Neural crest cell (in vitro differentiated cells): ENCODE data around the gene KDM1B. TPM values are rescaled to one million over a fixed set of nuclear protein-coding genes. Genes with fewer than 3 reads are reported as not detected.

Source experiments
- DNase-seq: peaks from one replicate; pipeline ENCODE4 v3.0.0; 2021; ENCODE audit warnings: low read depth, mixed read lengths, low spot score
- H3K27ac Mint-ChIP-seq: one replicate; pipeline ENCODE4 v1.8.0; 2021; ENCODE audit warnings: mild to moderate bottlenecking, mixed read lengths; ENCODE audit not compliant: unreplicated experiment
- H3K27me3 Mint-ChIP-seq: 2 replicates; pipeline ENCODE4 v1.8.0; 2021; ENCODE audit warnings: low read depth, mild to moderate bottlenecking, mixed read lengths
- H3K36me3 Mint-ChIP-seq: 2 replicates; pipeline ENCODE4 v1.8.0; 2021; ENCODE audit warnings: low read depth, mild to moderate bottlenecking, mixed read lengths
- H3K4me1 Mint-ChIP-seq: 2 replicates; pipeline ENCODE4 v1.8.0; 2021; ENCODE audit warnings: mixed read lengths
- H3K4me3 Mint-ChIP-seq: one replicate; pipeline ENCODE4 v1.8.0; 2021; ENCODE audit warnings: mild to moderate bottlenecking, mixed read lengths
- H3K9me3 Mint-ChIP-seq: 2 replicates; pipeline ENCODE4 v1.8.0; 2021; ENCODE audit warnings: mixed read lengths
- total RNA-seq: library from RNA; stranded (reverse); gene quantifications from 2 replicates; pipeline ENCODE4 v1.2.1, GENCODE V29; 2021
- TF ChIP-seq, protein P1 (sequence below): fragments of 200-600 bp; sonication (generic); conservative IDR thresholded peaks from 2 replicates; pipeline ENCODE4 v1.5.0; 2021; ENCODE audit warnings: antibody characterized with exemption, mild to moderate bottlenecking

Gene KDM1B
- total RNA-seq, 1 donor from 2014 or later: 21.6 TPM

DNA sequence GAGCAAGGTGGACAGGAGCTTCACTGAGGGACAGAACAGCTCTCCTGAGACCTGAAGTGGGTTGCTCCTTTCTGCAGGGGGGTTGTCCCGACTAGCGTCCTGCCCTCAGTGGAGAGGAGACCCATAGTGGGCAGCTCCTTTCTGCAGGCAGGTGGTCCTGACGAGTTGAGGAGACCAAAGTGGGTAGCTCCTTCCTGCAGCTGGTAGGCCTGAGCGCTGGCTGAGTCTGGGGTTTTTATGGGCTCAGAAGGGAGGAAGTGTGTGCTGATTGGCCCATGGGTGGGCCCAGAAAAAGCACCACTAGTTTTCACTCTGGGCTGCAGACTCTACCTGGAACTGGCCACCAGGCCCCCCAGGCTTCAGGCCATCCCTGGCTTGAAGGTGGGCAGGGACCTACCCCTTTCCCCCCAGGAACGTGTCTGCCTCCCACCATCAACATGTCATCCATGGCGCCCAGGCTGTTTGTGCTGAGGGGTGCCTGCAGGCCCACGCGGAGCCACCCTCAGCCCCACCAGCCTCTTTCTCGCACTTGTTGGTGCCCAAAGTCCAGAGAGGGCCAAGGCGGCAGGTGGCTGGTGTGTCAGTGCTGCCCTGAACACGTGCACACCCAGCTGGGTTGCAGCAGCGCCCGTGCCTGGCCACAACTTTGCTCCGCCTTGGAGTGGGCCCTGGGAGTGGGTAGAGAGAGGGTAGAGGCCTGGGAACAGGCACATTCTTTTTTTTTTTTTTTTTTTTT, 110.7 kb downstream of the KDM1B start:
- no peak for DNase-seq
- H3K27ac Mint-ChIP-seq: peak overlapping the region; percentile 40

DNA sequence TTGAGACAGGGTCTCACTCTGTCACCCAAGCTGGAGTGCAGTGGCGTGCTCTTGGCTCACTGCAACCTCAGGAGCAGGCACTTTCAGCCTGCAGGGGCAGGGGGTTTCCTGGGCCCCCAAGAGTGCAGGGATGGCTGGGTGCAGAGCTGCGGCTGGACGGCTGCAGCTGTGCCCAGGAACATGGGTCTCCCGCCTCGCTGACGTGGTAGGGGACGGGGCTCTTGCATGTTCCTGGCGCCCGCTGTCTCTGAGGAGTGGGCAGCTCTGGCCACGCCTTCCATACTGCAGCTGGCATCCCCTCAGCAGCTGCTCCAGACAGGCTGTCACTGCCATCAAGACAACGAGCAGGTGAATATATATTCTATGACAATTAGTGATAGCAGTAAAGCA, 111.3 kb downstream of the KDM1B start:
- Mint-ChIP-seq H3K9me3 (no peaks in the 10 kb centered on the region), H3K27me3 (no peaks in the 10 kb centered on the region), H3K4me1 (peaks cover 31% of the 10 kb centered on the region), H3K4me3 (no peak overlapping the region), H3K36me3 (peaks cover 10% of the 10 kb centered on the region), H3K27ac (no peak overlapping the region)
- TF ChIP-seq, protein P1, sequence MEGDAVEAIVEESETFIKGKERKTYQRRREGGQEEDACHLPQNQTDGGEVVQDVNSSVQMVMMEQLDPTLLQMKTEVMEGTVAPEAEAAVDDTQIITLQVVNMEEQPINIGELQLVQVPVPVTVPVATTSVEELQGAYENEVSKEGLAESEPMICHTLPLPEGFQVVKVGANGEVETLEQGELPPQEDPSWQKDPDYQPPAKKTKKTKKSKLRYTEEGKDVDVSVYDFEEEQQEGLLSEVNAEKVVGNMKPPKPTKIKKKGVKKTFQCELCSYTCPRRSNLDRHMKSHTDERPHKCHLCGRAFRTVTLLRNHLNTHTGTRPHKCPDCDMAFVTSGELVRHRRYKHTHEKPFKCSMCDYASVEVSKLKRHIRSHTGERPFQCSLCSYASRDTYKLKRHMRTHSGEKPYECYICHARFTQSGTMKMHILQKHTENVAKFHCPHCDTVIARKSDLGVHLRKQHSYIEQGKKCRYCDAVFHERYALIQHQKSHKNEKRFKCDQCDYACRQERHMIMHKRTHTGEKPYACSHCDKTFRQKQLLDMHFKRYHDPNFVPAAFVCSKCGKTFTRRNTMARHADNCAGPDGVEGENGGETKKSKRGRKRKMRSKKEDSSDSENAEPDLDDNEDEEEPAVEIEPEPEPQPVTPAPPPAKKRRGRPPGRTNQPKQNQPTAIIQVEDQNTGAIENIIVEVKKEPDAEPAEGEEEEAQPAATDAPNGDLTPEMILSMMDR: no peak
- DNase-seq: no peak

More for the DNA sequence above, 110.7 kb downstream of the KDM1B start:
- Mint-ChIP-seq H3K9me3 (no peaks in the 10 kb centered on the region), H3K4me1 (peaks cover 36% of the 10 kb centered on the region), H3K36me3 (peaks cover 10% of the 10 kb centered on the region), H3K4me3 (peak overlapping the region; percentile 95), H3K27me3 (no peaks in the 10 kb centered on the region)
- TF ChIP-seq, protein P1: no peak

DNA sequence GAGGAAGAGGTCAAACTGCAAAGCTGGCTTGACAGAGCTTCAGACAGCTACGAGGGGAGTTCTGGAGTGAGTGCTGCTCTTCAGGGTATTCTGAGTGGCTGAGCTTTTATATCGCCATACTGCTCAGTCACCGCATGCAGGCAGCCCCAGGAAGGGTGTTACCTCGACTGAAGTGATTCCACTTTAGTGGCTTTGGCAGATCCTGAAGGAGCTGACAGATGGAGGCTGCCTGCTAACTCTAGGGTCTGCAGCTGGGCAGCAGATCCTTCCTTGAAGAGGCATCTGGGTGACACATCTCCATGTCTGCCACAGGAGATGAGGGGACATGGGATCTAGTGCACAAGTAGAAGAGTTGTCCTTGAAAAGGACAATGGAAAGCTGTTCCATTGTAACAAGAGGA, 112.8 kb downstream of the KDM1B start:
- Mint-ChIP-seq H3K36me3 (no peaks in the 10 kb centered on the region), H3K4me3 (no peak overlapping the region), H3K27ac (no peak overlapping the region), H3K4me1 (peaks cover 16% of the 10 kb centered on the region), H3K9me3 (no peaks in the 10 kb centered on the region), H3K27me3 (peaks cover 2% of the 10 kb centered on the region)
- DNase-seq: no peak
- TF ChIP-seq, protein P1: no peak

DNA sequence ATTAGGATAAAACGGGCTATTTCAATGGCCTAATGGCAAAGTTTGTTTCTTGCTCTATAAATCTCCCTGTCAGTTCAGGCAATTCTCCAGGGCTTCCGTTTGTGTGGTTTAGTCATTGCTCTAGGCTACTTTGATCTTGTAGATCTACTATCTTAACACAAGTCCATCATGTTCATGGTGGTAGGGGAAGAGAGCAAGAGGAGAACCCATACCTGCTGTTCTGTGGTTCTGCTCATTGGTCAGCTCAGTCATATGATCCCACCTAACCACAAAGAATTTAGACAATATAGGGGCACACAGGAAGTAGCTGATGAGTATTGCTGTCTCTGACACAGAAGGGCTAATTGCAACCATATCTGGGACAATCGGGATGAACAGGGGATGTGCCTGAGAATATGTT, 114.0 kb downstream of the KDM1B start:
- Mint-ChIP-seq H3K27me3 (peaks cover 3% of the 10 kb centered on the region), H3K9me3 (no peaks in the 10 kb centered on the region), H3K36me3 (no peaks in the 10 kb centered on the region), H3K4me3 (no peak overlapping the region), H3K4me1 (peaks cover 10% of the 10 kb centered on the region), H3K27ac (no peak overlapping the region)
- TF ChIP-seq, protein P1: no peak
- no peak for DNase-seq

DNA sequence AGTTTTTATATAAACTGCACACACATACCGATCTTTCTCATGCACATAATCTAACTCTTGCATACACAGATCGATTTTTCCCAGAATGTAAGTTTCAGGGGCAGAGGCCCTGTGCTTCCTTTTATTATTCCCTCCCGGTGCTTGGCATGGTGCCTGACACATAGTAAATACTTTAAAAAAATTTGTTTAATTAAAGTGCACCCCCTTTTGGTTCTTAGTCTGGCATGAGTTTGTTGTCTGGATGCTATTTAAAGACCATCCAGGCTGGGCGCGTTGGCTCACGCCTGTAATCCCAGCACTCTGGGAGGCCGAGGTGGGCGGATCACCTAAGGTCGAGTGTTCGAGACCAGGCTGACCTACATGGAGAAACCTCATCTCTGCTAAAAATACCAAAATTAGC, 114.5 kb downstream of the KDM1B start:
- H3K9me3 Mint-ChIP-seq: no peaks in the 10 kb centered on the region
- H3K4me1 Mint-ChIP-seq: peaks cover 10% of the 10 kb centered on the region
- no peaks in the 10 kb centered on the region for H3K36me3 Mint-ChIP-seq
- H3K27ac Mint-ChIP-seq: no peak overlapping the region
- TF ChIP-seq, protein P1: no peak
- DNase-seq: no peak
- no peak overlapping the region for H3K4me3 Mint-ChIP-seq
- peaks cover 3% of the 10 kb centered on the region for H3K27me3 Mint-ChIP-seq
